Gastrocnemius medialis (tissue), 4 donors: ENCODE measurements around the gene KMT2E.

Experiments
- POLR2A ChIP-seq, 2 donors: fragments of 450-650 bp; IDR thresholded peaks; one replicate each; pipeline ENCODE4 v1.6.1; 2017; ENCODE audit warnings: antibody characterized with exemption in 2 of 2, mild to moderate bottlenecking in 2 of 2, moderate library complexity in 2 of 2
- TF ChIP-seq, protein P1 (sequence below), 5 experiments: fragments of 450-650 bp in 3 of 5; fragments of 200-600 bp in 2 of 5; sonication (generic) in 2 of 5; IDR thresholded peaks in 4 of 5; conservative IDR thresholded peaks in 1 of 5; 1 replicate in 4 of 5; 2 replicates in 1 of 5; pipeline ENCODE4 v1.5.1; 2016 to 2019; ENCODE audit warnings: antibody characterized with exemption in 5 of 5, mild to moderate bottlenecking in 3 of 5, moderate library complexity in 3 of 5

- TF ChIP-seq, protein P1, sequence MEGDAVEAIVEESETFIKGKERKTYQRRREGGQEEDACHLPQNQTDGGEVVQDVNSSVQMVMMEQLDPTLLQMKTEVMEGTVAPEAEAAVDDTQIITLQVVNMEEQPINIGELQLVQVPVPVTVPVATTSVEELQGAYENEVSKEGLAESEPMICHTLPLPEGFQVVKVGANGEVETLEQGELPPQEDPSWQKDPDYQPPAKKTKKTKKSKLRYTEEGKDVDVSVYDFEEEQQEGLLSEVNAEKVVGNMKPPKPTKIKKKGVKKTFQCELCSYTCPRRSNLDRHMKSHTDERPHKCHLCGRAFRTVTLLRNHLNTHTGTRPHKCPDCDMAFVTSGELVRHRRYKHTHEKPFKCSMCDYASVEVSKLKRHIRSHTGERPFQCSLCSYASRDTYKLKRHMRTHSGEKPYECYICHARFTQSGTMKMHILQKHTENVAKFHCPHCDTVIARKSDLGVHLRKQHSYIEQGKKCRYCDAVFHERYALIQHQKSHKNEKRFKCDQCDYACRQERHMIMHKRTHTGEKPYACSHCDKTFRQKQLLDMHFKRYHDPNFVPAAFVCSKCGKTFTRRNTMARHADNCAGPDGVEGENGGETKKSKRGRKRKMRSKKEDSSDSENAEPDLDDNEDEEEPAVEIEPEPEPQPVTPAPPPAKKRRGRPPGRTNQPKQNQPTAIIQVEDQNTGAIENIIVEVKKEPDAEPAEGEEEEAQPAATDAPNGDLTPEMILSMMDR (IDR thresholded peaks at IDR 0.05 in 4 of 5, conservative IDR thresholded peaks at IDR 0.05 in 1 of 5): no peak
- no peak for TF ChIP-seq POLR2A (IDR thresholded peaks at IDR 0.05)
These were observed 142.7 kb downstream of the KMT2E start for GRCh38 chr7:105156731-105157130.
